Hepatocyte (in vitro differentiated cells): ENCODE results near the gene HS1BP3. TPM values are rescaled to one million over a fixed set of nuclear protein-coding genes. Genes with fewer than 3 reads are reported as not detected.

ENCODE experiments used
- DNase-seq: peaks from one replicate; pipeline ENCODE4 v3.0.0-alpha.2; 2016; ENCODE audit warnings: low spot score
- H2AFZ ChIP-seq: fragments of 200-600 bp; sonication (generic); 2 replicates; pipeline ENCODE4 v1.6.0; 2016; ENCODE audit warnings: antibody characterized with exemption, mild to moderate bottlenecking
- H3K27ac ChIP-seq: fragments of 200-600 bp; sonication (generic); 2 replicates; pipeline ENCODE4 v1.5.1; 2016; ENCODE audit warnings: mild to moderate bottlenecking
- H3K27me3 ChIP-seq: fragments of 200-600 bp; sonication (generic); 2 replicates; pipeline ENCODE4 v1.6.1; 2016
- H3K36me3 ChIP-seq: fragments of 200-600 bp; sonication (generic); replicated peaks from 2 replicates; pipeline ENCODE4 v1.5.1; 2016; ENCODE audit warnings: low read depth; ENCODE audit not compliant: insufficient read depth
- H3K4me1 ChIP-seq: fragments of 200-600 bp; sonication (generic); 2 replicates; pipeline ENCODE4 v1.5.1; 2016; ENCODE audit warnings: mild to moderate bottlenecking, moderate library complexity; ENCODE audit not compliant: insufficient read depth
- H3K4me2 ChIP-seq: fragments of 200-600 bp; sonication (generic); 2 replicates; pipeline ENCODE4 v1.6.0; 2016
- H3K4me3 ChIP-seq: fragments of 200-600 bp; sonication (generic); 2 replicates; pipeline ENCODE4 v1.5.1; 2016; ENCODE audit warnings: mild to moderate bottlenecking
- H3K79me2 ChIP-seq: fragments of 200-600 bp; sonication (generic); 2 replicates; pipeline ENCODE4 v1.6.0; 2017; ENCODE audit warnings: mild to moderate bottlenecking
- H3K9me2 ChIP-seq: fragments of 200-600 bp; sonication (generic); replicated peaks from 2 replicates; pipeline ENCODE4 v1.6.0; 2017; ENCODE audit warnings: mild to moderate bottlenecking; ENCODE audit not compliant: insufficient read depth
- H3K9me3 ChIP-seq: fragments of 200-600 bp; sonication (generic); 2 replicates; pipeline ENCODE4 v1.5.1; 2016; ENCODE audit warnings: low read depth, mild to moderate bottlenecking
- H4K20me1 ChIP-seq: fragments of 200-600 bp; sonication (generic); 2 replicates; pipeline ENCODE4 v1.6.0; 2016; ENCODE audit warnings: mild to moderate bottlenecking; ENCODE audit not compliant: insufficient read depth, poor library complexity, severe bottlenecking
- CTCF ChIP-seq: fragments of 200-600 bp; sonication (generic); IDR thresholded peaks from 2 replicates; pipeline ENCODE4 v1.5.1; 2016; ENCODE audit warnings: antibody characterized with exemption, mild to moderate bottlenecking; ENCODE audit not compliant: poor library complexity
- EZH2 ChIP-seq: fragments of 200-600 bp; sonication (generic); IDR thresholded peaks from 2 replicates; pipeline ENCODE4 v1.6.1; 2016; ENCODE audit warnings: antibody characterized with exemption, mild to moderate bottlenecking, borderline replicate concordance
- EZH2phosphoT487 ChIP-seq: fragments of 200-600 bp; sonication (generic); IDR thresholded peaks from one replicate; pipeline ENCODE4 v1.6.1; 2018; ENCODE audit warnings: antibody characterized with exemption, mild to moderate bottlenecking, low read depth, moderate library complexity; ENCODE audit not compliant: unreplicated experiment, severe bottlenecking
- WGBS: methylation state at CpG from one replicate; pipeline ENCODE4 v1.1.6; 2016; ENCODE audit warnings: low lambda C conversion rate; ENCODE audit errors: missing lambda C conversion rate; 5-methylcytosine and 5-hydroxymethylcytosine counted together
- polyA plus RNA-seq: library from polyadenylated mRNA; unstranded; fragments of >200 nt; fragmentation: Nextera tagmentation; extraction: Ambion mirVana; gene quantifications from 2 replicates; pipeline ENCODE4 v1.2.1, GENCODE V29; 2016
- total RNA-seq: library from RNA; depleted of rRNA; stranded (reverse); fragments of >200 nt; gene quantifications from 2 replicates; pipeline ENCODE4 v1.2.3, GENCODE V29; 2014

Gene HS1BP3
- total and polyA plus RNA-seq, 2 experiments from 2014 or later = 26.8 to 29.6 TPM

- Histone ChIP-seq H3K36me3 (no peaks in the 10 kb centered on the region), H3K4me3 (no peak overlapping the region), H3K27ac (no peak overlapping the region), H4K20me1 (no peaks in the 10 kb centered on the region), H2AFZ (no peak overlapping the region), H3K27me3 (peaks cover 42% of the 10 kb centered on the region), H3K9me2 (no peaks in the 10 kb centered on the region), H3K4me1 (peaks cover 18% of the 10 kb centered on the region), H3K79me2 (no peaks in the 10 kb centered on the region), H3K9me3 (no peaks in the 10 kb centered on the region), H3K4me2 (no peak overlapping the region)
- 73% methylated on average over 15 of the region's 16 CpGs for WGBS
- TF ChIP-seq EZH2 (no peak), CTCF (no peak), EZH2phosphoT487 (no peak)
- DNase-seq = peak; percentile 51
Observed at GRCh38 chr2:20674974-20675679, 24.2 kb upstream of the HS1BP3 start.

GRCh38 chr2:20674309-20674965, 23.5 kb upstream of the HS1BP3 start:
- 81% methylated on average over 11 of the region's 11 CpGs for WGBS
- Histone ChIP-seq H3K4me3 (no peak overlapping the region), H4K20me1 (no peaks in the 10 kb centered on the region), H3K36me3 (no peaks in the 10 kb centered on the region), H3K27me3 (peaks cover 49% of the 10 kb centered on the region), H3K9me2 (no peaks in the 10 kb centered on the region), H2AFZ (no peak overlapping the region), H3K4me2 (no peak overlapping the region), H3K9me3 (no peaks in the 10 kb centered on the region), H3K27ac (no peak overlapping the region), H3K4me1 (peaks cover 22% of the 10 kb centered on the region), H3K79me2 (no peaks in the 10 kb centered on the region)
- TF ChIP-seq CTCF = no peak
- TF ChIP-seq EZH2 = peak; percentile 21
- no peak for DNase-seq

- H3K27me3 ChIP-seq = peaks cover 55% of the 10 kb centered on the region
- H3K4me2 ChIP-seq = no peak overlapping the region
- H3K4me3 ChIP-seq = no peak overlapping the region
- no peak overlapping the region for H2AFZ ChIP-seq
- no peak overlapping the region for H3K27ac ChIP-seq
- H3K9me2 ChIP-seq = no peaks in the 10 kb centered on the region
- TF ChIP-seq EZH2 (no peak), EZH2phosphoT487 (no peak), CTCF (no peak)
- peaks cover 22% of the 10 kb centered on the region for H3K4me1 ChIP-seq
- H3K79me2 ChIP-seq = no peaks in the 10 kb centered on the region
- no peaks in the 10 kb centered on the region for H3K9me3 ChIP-seq
- DNase-seq = no peak
- WGBS = 81% methylated on average over 5 of the region's 5 CpGs
- no peaks in the 10 kb centered on the region for H3K36me3 ChIP-seq
- no peaks in the 10 kb centered on the region for H4K20me1 ChIP-seq
Observed at GRCh38 chr2:20673686-20674308, 22.9 kb upstream of the HS1BP3 start.
